Measurements from ENCODE around the gene FAM177A1.

The FAM177A1 gene

GRCh38 chr14:35122696-35123387, 76.8 kb downstream of the FAM177A1 start:
- in situ Hi-C loops (cut with HindIII; ENCODE audit: low sequenced_read_pairs): no loop called here
- TF ChIP-seq CTCF (IDR thresholded peaks at IDR 0.05; ENCODE audit: low read depth, low read length, missing control alignments): no peak
- DNase-seq (ENCODE audit: low read depth): peak; percentile 19
- peak overlapping the region; percentile 82 for H3K4me3 ChIP-seq (ENCODE audit: low read depth, low read length)

GRCh38 chr14:35123388-35123703, 77.3 kb downstream of the FAM177A1 start:
- no peak for DNase-seq (ENCODE audit: low read depth)
- no peak for TF ChIP-seq CTCF (IDR thresholded peaks at IDR 0.05; ENCODE audit: low read depth, low read length, missing control alignments)
- in situ Hi-C loops (cut with HindIII; ENCODE audit: low sequenced_read_pairs): no loop called here
- H3K4me3 ChIP-seq (ENCODE audit: low read depth, low read length): peak overlapping the region; percentile 82

GRCh38 chr14:35124127-35124526, 78.1 kb downstream of the FAM177A1 start:
- DNase-seq (ENCODE audit: low read depth): no peak
- no peak for TF ChIP-seq CTCF (IDR thresholded peaks at IDR 0.05; ENCODE audit: low read depth, low read length, missing control alignments)
- in situ Hi-C loops (cut with HindIII; ENCODE audit: low sequenced_read_pairs): no loop called here
- H3K4me3 ChIP-seq (ENCODE audit: low read depth, low read length): no peak overlapping the region
